ENCODE data around the gene INIP. TPM values are rescaled to one million over a fixed set of nuclear protein-coding genes. Genes with fewer than 3 reads are reported as not detected.

The INIP gene
- total and polyA plus RNA-seq, 5 donors, result 11.1 to 19.2 (median 14.4) TPM

Other genes with a start within 250 kb of the INIP start
- gene KIAA1958, start 231.3 kb downstream of the INIP start, total RNA-seq, result 1 to 10 TPM; 3.1 to 4.4 (median 3.7) TPM
- gene KIAA1958, start 231.3 kb downstream of the INIP start, polyA plus RNA-seq, result 0.66 TPM
- gene SNX30, start 32.6 kb upstream of the INIP start, total RNA-seq, result 1 to 10 TPM; 3.9 to 4.7 (median 4.6) TPM
- 1.2 TPM for gene SNX30, start 32.6 kb upstream of the INIP start, polyA plus RNA-seq
- gene SLC46A2, start 172.8 kb upstream of the INIP start, total RNA-seq, result not detected
- 0.02 TPM for gene SLC46A2, start 172.8 kb upstream of the INIP start, polyA plus RNA-seq